GM08714 (cell line): ENCODE data around the gene EI24.
A peak's percentile ranks its signal among the peaks of the same experiment; 100 is the strongest.
"Not testable (repeated sequence)": the region's sequence is repeated elsewhere in the genome, so short reads cannot be mapped to it uniquely, and the experiment has no call there.

Source experiments
- H3K4me3 ChIP-seq: fragments of 200-500 bp; sonication (Bioruptor generic); 2 replicates; pipeline ENCODE4 v1.5.1; 2014; ENCODE audit warnings: mild to moderate bottlenecking, low read length, inconsistent platforms
- ZNF274 ChIP-seq: IDR thresholded peaks from 2 replicates; pipeline ENCODE4 v1.6.1; 2012; ENCODE audit warnings: mild to moderate bottlenecking, low read depth, low read length

EI24 gene

GRCh38 chr11:125562430-125562829 is 6.8 kb upstream of the EI24 start:
- no peak overlapping the region for H3K4me3 ChIP-seq
- TF ChIP-seq ZNF274, result no peak

- TF ChIP-seq ZNF274, result no peak
- H3K4me3 ChIP-seq, result no peak overlapping the region
Measured at GRCh38 chr11:125564357-125564756, 4.9 kb upstream of the EI24 start.

GRCh38 chr11:125566235-125566634 is 3.0 kb upstream of the EI24 start:
- no peak overlapping the region for H3K4me3 ChIP-seq
- no peak for TF ChIP-seq ZNF274

- peak overlapping the region; percentile 98 for H3K4me3 ChIP-seq
- no peak for TF ChIP-seq ZNF274
Measured at GRCh38 chr11:125569915-125570621, 791 bp downstream of the EI24 start.

GRCh38 chr11:125570952-125571351 is 1.7 kb downstream of the EI24 start:
- H3K4me3 ChIP-seq, result no peak overlapping the region; the same call in 1 of the 2 replicates
- TF ChIP-seq ZNF274, result no peak

- TF ChIP-seq ZNF274, result no peak
- H3K4me3 ChIP-seq, result no peak overlapping the region
Measured at GRCh38 chr11:125572916-125573315, 3.6 kb downstream of the EI24 start.

- not testable (repeated sequence) for H3K4me3 ChIP-seq
Measured at GRCh38 chr11:125577181-125577580, 7.9 kb downstream of the EI24 start.

GRCh38 chr11:125578783-125579182 is 9.5 kb downstream of the EI24 start:
- H3K4me3 ChIP-seq, result no peak overlapping the region
- no peak for TF ChIP-seq ZNF274

GRCh38 chr11:125579811-125580210 is 10.5 kb downstream of the EI24 start:
- no peak overlapping the region for H3K4me3 ChIP-seq
- no peak for TF ChIP-seq ZNF274

GRCh38 chr11:125583496-125583895 is 14.2 kb downstream of the EI24 start:
- TF ChIP-seq ZNF274, result no peak
- H3K4me3 ChIP-seq, result no peak overlapping the region

- H3K4me3 ChIP-seq, result no peak overlapping the region
- no peak for TF ChIP-seq ZNF274
Measured at GRCh38 chr11:125585487-125585886, 16.2 kb downstream of the EI24 start.

GRCh38 chr11:125586623-125587022 is 17.3 kb downstream of the EI24 start:
- H3K4me3 ChIP-seq, result no peak overlapping the region
- TF ChIP-seq ZNF274, result no peak

GRCh38 chr11:125587480-125587879 is 18.2 kb downstream of the EI24 start:
- no peak for TF ChIP-seq ZNF274
- no peak overlapping the region for H3K4me3 ChIP-seq

GRCh38 chr11:125588505-125588904 is 19.2 kb downstream of the EI24 start:
- TF ChIP-seq ZNF274, result no peak

GRCh38 chr11:125591649-125592304 is 22.5 kb downstream of the EI24 start:
- H3K4me3 ChIP-seq, result peak overlapping the region; percentile 84
- TF ChIP-seq ZNF274, result no peak

More at GRCh38 chr11:125588505-125588904, 19.2 kb downstream of the EI24 start:
- H3K4me3 ChIP-seq, result no peak overlapping the region
